CD14-positive monocyte (primary cell): ENCODE data around the gene CNNM3. TPM values are rescaled to one million over a fixed set of nuclear protein-coding genes. Genes with fewer than 3 reads are reported as not detected.

Experiments
- DNase-seq, 3 donors: peaks; one replicate each; pipeline ENCODE4 v3.0.0-alpha.2; 2011 to 2022
- H2AFZ ChIP-seq: 2 replicates; pipeline ENCODE4 v1.6.0; 2012; ENCODE audit warnings: mild to moderate bottlenecking, low read depth, low read length, inconsistent platforms; ENCODE audit not compliant: insufficient read depth, poor library complexity, severe bottlenecking
- H3K27ac ChIP-seq, 2 donors: 1 replicate in 1 of 2; 2 replicates in 1 of 2; pipeline ENCODE4 v1.5.1; 2012 to 2013; ENCODE audit warnings: low read length in 2 of 2, control low read depth in 1 of 2, inconsistent platforms in 1 of 2, low read depth in 1 of 2, mild to moderate bottlenecking in 1 of 2
- H3K27me3 ChIP-seq, 2 donors: one replicate each; pipeline versions ENCODE4 v1.6.0 to v1.6.1; 2011 to 2013; ENCODE audit warnings: low read length in 2 of 2; ENCODE audit not compliant: control insufficient read depth in 2 of 2, insufficient read depth in 2 of 2
- H3K36me3 ChIP-seq, 2 donors: replicated peaks in 1 of 2; 1 replicate in 1 of 2; 2 replicates in 1 of 2; pipeline versions ENCODE4 v1.5.1 to v1.6.1; 2012 to 2013; ENCODE audit warnings: low read length in 2 of 2, control low read depth in 1 of 2, inconsistent platforms in 1 of 2, mild to moderate bottlenecking in 1 of 2; ENCODE audit not compliant: insufficient read depth in 2 of 2, control insufficient read depth in 1 of 2
- H3K4me1 ChIP-seq, 2 donors: 1 replicate in 1 of 2; 2 replicates in 1 of 2; pipeline versions ENCODE4 v1.5.1 to v1.6.1; 2012 to 2013; ENCODE audit warnings: low read length in 2 of 2, control low read depth in 1 of 2, inconsistent platforms in 1 of 2, mild to moderate bottlenecking in 1 of 2, moderate library complexity in 1 of 2; ENCODE audit not compliant: insufficient read depth in 2 of 2, control insufficient read depth in 1 of 2
- H3K4me2 ChIP-seq: replicated peaks from 2 replicates; pipeline ENCODE3; 2012; ENCODE audit warnings: low read length, moderate library complexity, mild to moderate bottlenecking; ENCODE audit not compliant: poor library complexity, severe bottlenecking; ENCODE audit errors: extremely low read depth
- H3K4me3 ChIP-seq, 3 experiments: fragments of 200-600 bp in 1 of 3; sonication (generic) in 1 of 3; replicated peaks in 1 of 3; 1 replicate in 2 of 3; 2 replicates in 1 of 3; pipeline ENCODE4 v1.5.1; 2011 to 2013; ENCODE audit warnings: low read length in 3 of 3, mild to moderate bottlenecking in 3 of 3, control low read depth in 2 of 3, low read depth in 2 of 3, inconsistent platforms in 1 of 3, moderate library complexity in 1 of 3
- H3K79me2 ChIP-seq: 2 replicates; pipeline ENCODE4 v1.6.0; 2012; ENCODE audit warnings: mild to moderate bottlenecking, control low read depth, inconsistent platforms, low read length, moderate library complexity; ENCODE audit not compliant: insufficient read depth
- H3K9ac ChIP-seq: 2 replicates; pipeline ENCODE4 v1.6.0; 2017; ENCODE audit warnings: low read length, mild to moderate bottlenecking; ENCODE audit not compliant: insufficient read depth, poor library complexity, severe bottlenecking
- H3K9me3 ChIP-seq, 2 donors: replicated peaks in 1 of 2; 1 replicate in 1 of 2; 2 replicates in 1 of 2; pipeline versions ENCODE4 v1.5.1 to v1.6.1; 2012 to 2013; ENCODE audit warnings: low read length in 2 of 2, control low read depth in 1 of 2; ENCODE audit not compliant: control insufficient read depth in 1 of 2, insufficient read depth in 1 of 2
- H4K20me1 ChIP-seq: 2 replicates; pipeline ENCODE4 v1.6.0; 2012; ENCODE audit warnings: mild to moderate bottlenecking, low read length, control low read depth, moderate library complexity; ENCODE audit not compliant: insufficient read depth
- H3K27ac Mint-ChIP-seq, 7 donors: one replicate each; pipeline ENCODE4 v1.8.0; 2020; ENCODE audit warnings: mild to moderate bottlenecking in 7 of 7, mixed read lengths in 7 of 7, moderate library complexity in 6 of 7, inconsistent platforms in 2 of 7
- H3K27me3 Mint-ChIP-seq, 3 donors: one replicate each; pipeline ENCODE4 v1.8.0; 2021 to 2022; ENCODE audit warnings: low read depth in 3 of 3, mild to moderate bottlenecking in 3 of 3, mixed read lengths in 3 of 3, moderate library complexity in 3 of 3, inconsistent platforms in 1 of 3
- H3K36me3 Mint-ChIP-seq, 2 donors: one replicate each; pipeline ENCODE4 v1.8.0; 2020; ENCODE audit warnings: mixed read lengths in 2 of 2, inconsistent platforms in 1 of 2, mild to moderate bottlenecking in 1 of 2
- H3K4me1 Mint-ChIP-seq: one replicate; pipeline ENCODE4 v1.8.0; 2020; ENCODE audit warnings: mild to moderate bottlenecking, mixed read lengths
- H3K4me3 Mint-ChIP-seq, 2 donors: one replicate each; pipeline ENCODE4 v1.8.0; 2020; ENCODE audit warnings: mild to moderate bottlenecking in 2 of 2, mixed read lengths in 2 of 2, moderate library complexity in 1 of 2
- H3K9me3 Mint-ChIP-seq, 7 donors: one replicate each; pipeline ENCODE4 v1.8.0; 2020 to 2022; ENCODE audit warnings: mixed read lengths in 7 of 7, mild to moderate bottlenecking in 6 of 7, moderate library complexity in 6 of 7, inconsistent platforms in 2 of 7
- WGBS: methylation state at CpG from one replicate; pipeline ENCODE4 v1.1.5; 2013; ENCODE audit warnings: missing lambda C conversion rate; ENCODE audit not compliant: insufficient coverage; 5-methylcytosine and 5-hydroxymethylcytosine counted together
- intact Hi-C, 2 donors: fragments of 100-400 bp; cut with micrococcal nuclease; formaldehyde crosslinking; loops; one replicate each; pipeline versions ENCODE4 v1.15.0 to v1.15.1; 2023
- polyA plus RNA-seq, 3 donors: library from polyadenylated mRNA; depleted of rRNA in 1 of 3; unstranded in 2 of 3; stranded (reverse) in 1 of 3; fragments of 300-500 nt in 2 of 3; fragments of >200 nt in 1 of 3; fragmentation: Illumina TruSeq in 2 of 3; gene quantifications; 1 replicate in 2 of 3; 2 replicates in 1 of 3; pipeline ENCODE4 v1.2.3, GENCODE V29; 2012 to 2021
- TF ChIP-seq, protein P1 (sequence below): fragments of 200-600 bp; IDR thresholded peaks from one replicate; pipeline ENCODE4 v1.8.0; 2022; ENCODE audit warnings: antibody characterized with exemption, mild to moderate bottlenecking

The CNNM3 gene
- polyA plus RNA-seq, 3 donors, result 1.2 to 12.0 (median 4.9) TPM

DNA sequence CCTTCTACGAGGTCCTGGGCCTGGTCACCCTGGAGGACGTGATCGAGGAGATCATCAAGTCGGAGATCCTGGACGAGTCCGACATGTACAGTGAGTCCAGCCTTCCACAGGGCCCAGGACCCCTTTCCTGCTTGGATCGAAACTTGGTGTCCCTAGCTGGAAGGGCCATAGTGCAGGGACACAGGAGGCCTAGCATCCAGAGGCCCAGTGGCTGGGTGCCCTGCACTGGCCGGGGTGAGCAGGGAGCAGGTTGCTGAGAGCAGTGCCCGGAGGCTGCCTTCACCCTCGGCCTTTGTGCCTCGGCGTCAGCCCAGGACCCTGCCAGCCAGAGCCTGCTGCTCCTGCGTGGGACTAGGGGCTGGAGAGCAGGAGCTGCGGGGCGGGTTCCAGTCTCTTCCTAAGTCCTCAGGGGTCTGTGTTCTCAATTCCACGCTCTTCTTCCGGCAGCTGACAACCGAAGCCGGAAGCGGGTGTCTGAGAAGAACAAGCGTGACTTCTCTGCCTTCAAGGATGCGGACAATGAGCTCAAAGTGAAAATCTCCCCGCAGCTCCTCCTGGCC, 18.9 kb upstream of the CNNM3 start:
- Histone ChIP-seq H3K79me2 (no peaks in the 10 kb centered on the region), H3K9ac (no peak overlapping the region), H3K4me1 (peaks cover 4 to 5% of the 10 kb centered on the region in 2 donors), H3K27ac (no peak overlapping the region), H3K4me2 (no peak overlapping the region), H3K9me3 (no peaks in the 10 kb centered on the region), H3K27me3 (no peaks in the 10 kb centered on the region), H2AFZ (no peak overlapping the region), H3K36me3 (peaks cover 12 to 39% of the 10 kb centered on the region in 2 donors), H4K20me1 (no peaks in the 10 kb centered on the region), H3K4me3 (no peak overlapping the region)
- no peaks in the 10 kb centered on the region for H3K4me1 Mint-ChIP-seq
- H3K27me3 Mint-ChIP-seq, result no peaks in the 10 kb centered on the region
- intact Hi-C loops, result no loop called here
- DNase-seq, result no peak
- TF ChIP-seq, protein P1, sequence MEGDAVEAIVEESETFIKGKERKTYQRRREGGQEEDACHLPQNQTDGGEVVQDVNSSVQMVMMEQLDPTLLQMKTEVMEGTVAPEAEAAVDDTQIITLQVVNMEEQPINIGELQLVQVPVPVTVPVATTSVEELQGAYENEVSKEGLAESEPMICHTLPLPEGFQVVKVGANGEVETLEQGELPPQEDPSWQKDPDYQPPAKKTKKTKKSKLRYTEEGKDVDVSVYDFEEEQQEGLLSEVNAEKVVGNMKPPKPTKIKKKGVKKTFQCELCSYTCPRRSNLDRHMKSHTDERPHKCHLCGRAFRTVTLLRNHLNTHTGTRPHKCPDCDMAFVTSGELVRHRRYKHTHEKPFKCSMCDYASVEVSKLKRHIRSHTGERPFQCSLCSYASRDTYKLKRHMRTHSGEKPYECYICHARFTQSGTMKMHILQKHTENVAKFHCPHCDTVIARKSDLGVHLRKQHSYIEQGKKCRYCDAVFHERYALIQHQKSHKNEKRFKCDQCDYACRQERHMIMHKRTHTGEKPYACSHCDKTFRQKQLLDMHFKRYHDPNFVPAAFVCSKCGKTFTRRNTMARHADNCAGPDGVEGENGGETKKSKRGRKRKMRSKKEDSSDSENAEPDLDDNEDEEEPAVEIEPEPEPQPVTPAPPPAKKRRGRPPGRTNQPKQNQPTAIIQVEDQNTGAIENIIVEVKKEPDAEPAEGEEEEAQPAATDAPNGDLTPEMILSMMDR, result no peak
- no peak overlapping the region for H3K27ac Mint-ChIP-seq
- 98% methylated on average over 23 of the region's 23 CpGs for WGBS
- no peak overlapping the region for H3K4me3 Mint-ChIP-seq
- peaks cover 24% of the 10 kb centered on the region in 2 donors for H3K36me3 Mint-ChIP-seq
- no peaks in the 10 kb centered on the region for H3K9me3 Mint-ChIP-seq

DNA sequence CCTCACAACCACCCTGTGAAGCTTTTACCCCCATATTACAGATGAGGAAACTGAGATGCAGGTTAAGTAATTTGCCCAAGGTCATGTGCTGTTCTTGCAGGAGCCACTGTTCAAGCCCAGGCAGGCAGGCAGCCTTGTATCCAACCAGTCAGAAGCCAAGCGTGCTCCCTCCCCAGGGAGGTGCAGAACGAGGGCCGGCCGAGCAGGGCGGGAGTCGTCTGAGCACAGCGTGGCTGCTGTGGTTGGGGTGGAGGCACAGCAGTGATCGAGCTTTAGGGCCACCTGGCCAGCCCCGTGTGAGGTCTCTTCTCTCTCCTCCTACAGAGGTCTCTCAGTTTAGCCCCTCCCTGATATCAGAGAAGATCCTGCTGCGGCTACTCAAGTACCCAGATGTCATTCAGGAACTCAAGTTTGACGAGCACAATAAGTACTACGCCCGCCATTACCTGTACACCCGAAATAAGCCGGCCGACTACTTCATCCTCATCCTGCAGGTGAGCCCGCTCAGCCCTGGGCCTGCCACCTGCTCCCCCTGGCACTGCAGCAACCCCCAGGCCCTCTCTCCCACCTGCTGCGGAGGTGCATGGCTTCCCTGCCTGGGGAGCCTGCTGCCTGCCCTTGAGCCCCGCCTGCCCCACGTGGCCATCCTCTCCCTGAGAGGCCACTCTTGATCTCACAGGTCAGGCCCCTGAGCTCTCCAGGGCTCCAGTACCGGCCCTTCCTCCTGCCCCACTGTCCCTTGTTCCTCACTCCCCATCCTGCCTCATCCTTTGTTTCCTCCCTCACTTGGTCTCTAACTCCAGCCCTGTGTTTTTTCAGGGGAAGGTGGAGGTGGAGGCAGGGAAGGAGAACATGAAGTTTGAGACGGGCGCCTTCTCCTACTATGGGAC, 17.1 kb upstream of the CNNM3 start:
- 92% methylated on average over 13 of the region's 23 CpGs for WGBS
- peaks cover 24 to 33% of the 10 kb centered on the region in 2 donors for H3K36me3 Mint-ChIP-seq
- H3K4me1 ChIP-seq, result peaks cover 4 to 5% of the 10 kb centered on the region in 2 donors
- H3K36me3 ChIP-seq, result peaks cover 12 to 43% of the 10 kb centered on the region in 2 donors
- no peaks in the 10 kb centered on the region for H3K4me1 Mint-ChIP-seq
- H3K9me3 ChIP-seq, result no peaks in the 10 kb centered on the region
- no peak overlapping the region for H3K27ac ChIP-seq
- TF ChIP-seq, protein P1, result no peak
- no peak overlapping the region for H3K4me2 ChIP-seq
- no peak overlapping the region for H2AFZ ChIP-seq
- intact Hi-C loops, result no loop called here
- no peak overlapping the region for H3K27ac Mint-ChIP-seq
- H4K20me1 ChIP-seq, result no peaks in the 10 kb centered on the region
- no peak overlapping the region for H3K9ac ChIP-seq
- no peak overlapping the region for H3K4me3 Mint-ChIP-seq
- H3K9me3 Mint-ChIP-seq, result no peaks in the 10 kb centered on the region
- H3K79me2 ChIP-seq, result no peaks in the 10 kb centered on the region
- no peaks in the 10 kb centered on the region for H3K27me3 Mint-ChIP-seq
- H3K27me3 ChIP-seq, result no peaks in the 10 kb centered on the region
- DNase-seq, result no peak
- no peak overlapping the region for H3K4me3 ChIP-seq
